SK-N-SH (cell line): Measurements from ENCODE around the gene JOSD1.

Experiments
- EP300 ChIP-seq, 2 experiments: IDR thresholded peaks; 2 replicates each; pipeline versions ENCODE4 v1.4.0 to v1.6.1; 2012; ENCODE audit warnings: borderline replicate concordance in 1 of 2, low read depth in 1 of 2, low read length in 1 of 2
- FOXM1 ChIP-seq: IDR thresholded peaks from 2 replicates; pipeline ENCODE4 v1.4.0; 2012; ENCODE audit warnings: low read depth, mild to moderate bottlenecking
- RFX5 ChIP-seq: IDR thresholded peaks from 2 replicates; pipeline ENCODE4 v1.6.1; 2012; ENCODE audit warnings: mild to moderate bottlenecking, improper control_type of control experiment, low read length
- TF ChIP-seq, protein P1 (sequence below): fragments of 200-600 bp; sonication (generic); IDR thresholded peaks from 2 replicates; pipeline ENCODE4 v1.6.1; 2017; ENCODE audit warnings: antibody characterized with exemption, mild to moderate bottlenecking, moderate library complexity
- TF ChIP-seq, protein P2 (sequence below): IDR thresholded peaks from 2 replicates; pipeline ENCODE4 v1.4.0; 2012; ENCODE audit warnings: low read depth, borderline replicate concordance

DNA sequence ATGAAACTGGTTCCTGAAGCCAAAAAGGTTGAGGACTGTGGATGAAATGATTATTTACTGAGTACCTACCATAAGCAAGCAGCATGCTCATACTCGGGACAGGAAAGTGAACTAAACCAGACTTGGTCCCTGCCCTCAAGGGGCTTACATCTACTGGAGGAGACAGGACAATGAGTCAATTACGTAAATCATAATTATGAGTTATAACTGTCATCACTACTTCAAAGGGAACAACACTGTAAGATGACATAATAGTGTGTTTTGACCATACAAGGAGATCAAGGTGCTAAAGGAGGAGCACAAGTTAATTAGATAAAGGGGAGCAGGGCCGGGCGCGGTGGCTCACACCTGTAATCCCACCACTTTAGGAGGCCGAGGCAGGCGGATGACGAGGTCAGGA lies 47.0 kb downstream of the JOSD1 start:
- TF ChIP-seq RFX5 (no peak), FOXM1 (no peak), EP300 (IDR thresholded peaks at IDR 0.05; ENCODE audit: borderline replicate concordance in 1 of 2, low read depth in 1 of 2, low read length in 1 of 2) (no peak)
- TF ChIP-seq, protein P1, sequence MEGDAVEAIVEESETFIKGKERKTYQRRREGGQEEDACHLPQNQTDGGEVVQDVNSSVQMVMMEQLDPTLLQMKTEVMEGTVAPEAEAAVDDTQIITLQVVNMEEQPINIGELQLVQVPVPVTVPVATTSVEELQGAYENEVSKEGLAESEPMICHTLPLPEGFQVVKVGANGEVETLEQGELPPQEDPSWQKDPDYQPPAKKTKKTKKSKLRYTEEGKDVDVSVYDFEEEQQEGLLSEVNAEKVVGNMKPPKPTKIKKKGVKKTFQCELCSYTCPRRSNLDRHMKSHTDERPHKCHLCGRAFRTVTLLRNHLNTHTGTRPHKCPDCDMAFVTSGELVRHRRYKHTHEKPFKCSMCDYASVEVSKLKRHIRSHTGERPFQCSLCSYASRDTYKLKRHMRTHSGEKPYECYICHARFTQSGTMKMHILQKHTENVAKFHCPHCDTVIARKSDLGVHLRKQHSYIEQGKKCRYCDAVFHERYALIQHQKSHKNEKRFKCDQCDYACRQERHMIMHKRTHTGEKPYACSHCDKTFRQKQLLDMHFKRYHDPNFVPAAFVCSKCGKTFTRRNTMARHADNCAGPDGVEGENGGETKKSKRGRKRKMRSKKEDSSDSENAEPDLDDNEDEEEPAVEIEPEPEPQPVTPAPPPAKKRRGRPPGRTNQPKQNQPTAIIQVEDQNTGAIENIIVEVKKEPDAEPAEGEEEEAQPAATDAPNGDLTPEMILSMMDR = no peak
- TF ChIP-seq, protein P2, sequence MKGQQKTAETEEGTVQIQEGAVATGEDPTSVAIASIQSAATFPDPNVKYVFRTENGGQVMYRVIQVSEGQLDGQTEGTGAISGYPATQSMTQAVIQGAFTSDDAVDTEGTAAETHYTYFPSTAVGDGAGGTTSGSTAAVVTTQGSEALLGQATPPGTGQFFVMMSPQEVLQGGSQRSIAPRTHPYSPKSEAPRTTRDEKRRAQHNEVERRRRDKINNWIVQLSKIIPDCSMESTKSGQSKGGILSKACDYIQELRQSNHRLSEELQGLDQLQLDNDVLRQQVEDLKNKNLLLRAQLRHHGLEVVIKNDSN = no peak
